T-cell (primary cell): ENCODE results near the gene MAGEA11. TPM values are rescaled to one million over a fixed set of nuclear protein-coding genes. Genes with fewer than 3 reads are reported as not detected.
"Not testable (repeated sequence)": the region's sequence is repeated elsewhere in the genome, so short reads cannot be mapped to it uniquely, and the experiment has no call there.

ENCODE experiments used
- ATAC-seq, 4 experiments: fragments of 200-7000 bp in 3 of 4; fragments of 150-1000 bp in 1 of 4; cut with Tn5 transposase; replicated peaks in 1 of 4; 1 replicate in 3 of 4; 2 replicates in 1 of 4; pipeline ENCODE4 v1.10.0; 2021; ENCODE audit warnings: moderate library complexity in 3 of 4, mild to moderate bottlenecking in 2 of 4, moderate number of reproducible peaks in 1 of 4
- CTCF ChIA-PET, 2 donors: fragments of 300-600 bp; sonication (Branson Sonifier 250); formaldehyde crosslinking; loops; one replicate each; lab custom pipeline; 2022; ENCODE audit warnings: antibody characterized with exemption in 2 of 2; lab: Charles Lee
- POLR2A ChIA-PET, 2 donors: fragments of 300-600 bp; sonication (Branson Sonifier 250); formaldehyde crosslinking; loops; one replicate each; lab custom pipeline; 2022; ENCODE audit warnings: antibody characterized with exemption in 2 of 2; lab: Charles Lee
- DNase-seq, 35 experiments: peaks; one replicate each; pipeline versions ENCODE4 v3.0.0 to v3.0.0-alpha.2; 2013 to 2023
- H3K27ac ChIP-seq: one replicate; pipeline ENCODE4 v1.5.1; 2013; ENCODE audit warnings: low read length
- H3K27me3 ChIP-seq, 2 experiments: replicated peaks in 1 of 2; 1 replicate in 1 of 2; 2 replicates in 1 of 2; pipeline versions ENCODE4 v1.6.1 to v1.7.0; 2013; ENCODE audit warnings: low read length in 1 of 2, mixed read lengths in 1 of 2; ENCODE audit not compliant: control insufficient read depth in 2 of 2, insufficient read depth in 2 of 2; ENCODE audit errors: extremely low read depth in 1 of 2
- H3K36me3 ChIP-seq, 2 donors: 1 replicate in 1 of 2; 2 replicates in 1 of 2; pipeline versions ENCODE4 v1.6.1 to v1.7.0; 2013; ENCODE audit warnings: low read length in 1 of 2; ENCODE audit not compliant: control insufficient read depth in 2 of 2, insufficient read depth in 1 of 2; ENCODE audit errors: extremely low read depth in 1 of 2
- H3K4me1 ChIP-seq, 2 experiments: 1 replicate in 1 of 2; 2 replicates in 1 of 2; pipeline versions ENCODE4 v1.6.1 to v1.7.0; 2013; ENCODE audit warnings: low read length in 2 of 2, mixed read lengths in 1 of 2; ENCODE audit not compliant: insufficient read depth in 2 of 2, control insufficient read depth in 1 of 2; ENCODE audit errors: extremely low read depth in 1 of 2
- H3K4me3 ChIP-seq, 2 donors: 1 replicate in 1 of 2; 2 replicates in 1 of 2; pipeline versions ENCODE4 v1.5.1 to v1.7.0; 2013; ENCODE audit warnings: mild to moderate bottlenecking in 2 of 2, low read length in 1 of 2, moderate library complexity in 1 of 2; ENCODE audit not compliant: control insufficient read depth in 1 of 2; ENCODE audit errors: extremely low read depth in 1 of 2
- H3K9me3 ChIP-seq: 2 replicates; pipeline ENCODE4 v1.7.0; 2013
- H3K27ac Mint-ChIP-seq, 2 donors: one replicate each; pipeline ENCODE4 v1.8.0; 2020 to 2021; ENCODE audit warnings: mild to moderate bottlenecking in 2 of 2, mixed read lengths in 2 of 2
- H3K27me3 Mint-ChIP-seq, 2 donors: one replicate each; pipeline ENCODE4 v1.8.0; 2021 to 2022; ENCODE audit warnings: mixed read lengths in 2 of 2
- H3K36me3 Mint-ChIP-seq: one replicate; pipeline ENCODE4 v1.8.0; 2021; ENCODE audit warnings: mixed read lengths
- H3K4me1 Mint-ChIP-seq, 3 donors: one replicate each; pipeline ENCODE4 v1.8.0; 2020 to 2022; ENCODE audit warnings: mixed read lengths in 3 of 3, mild to moderate bottlenecking in 1 of 3
- H3K4me3 Mint-ChIP-seq, 3 donors: one replicate each; pipeline ENCODE4 v1.8.0; 2020 to 2022; ENCODE audit warnings: mild to moderate bottlenecking in 3 of 3, mixed read lengths in 3 of 3, moderate library complexity in 3 of 3
- H3K9me3 Mint-ChIP-seq, 3 donors: one replicate each; pipeline ENCODE4 v1.8.0; 2020 to 2022; ENCODE audit warnings: mixed read lengths in 3 of 3
- whole genome bisulfite sequencing: methylation state at CpG from one replicate; pipeline ENCODE4 v1.1.5; 2013; ENCODE audit warnings: missing lambda C conversion rate; ENCODE audit not compliant: insufficient coverage; 5-methylcytosine and 5-hydroxymethylcytosine counted together
- total RNA-seq, 35 experiments: library from RNA in 6 of 35; stranded (reverse) in 6 of 35; fragments of 120-200 nt in 1 of 35; gene quantifications; one replicate each; pipeline versions ENCODE4 v1.2.1 to v1.2.4 and lab custom pipeline; 2013 to 2026

MAGEA11 gene
- total RNA-seq, 5 donors from 2014 or later (not counting 1 experiment from before 2014, with no cell fraction given) = not detected

DNA sequence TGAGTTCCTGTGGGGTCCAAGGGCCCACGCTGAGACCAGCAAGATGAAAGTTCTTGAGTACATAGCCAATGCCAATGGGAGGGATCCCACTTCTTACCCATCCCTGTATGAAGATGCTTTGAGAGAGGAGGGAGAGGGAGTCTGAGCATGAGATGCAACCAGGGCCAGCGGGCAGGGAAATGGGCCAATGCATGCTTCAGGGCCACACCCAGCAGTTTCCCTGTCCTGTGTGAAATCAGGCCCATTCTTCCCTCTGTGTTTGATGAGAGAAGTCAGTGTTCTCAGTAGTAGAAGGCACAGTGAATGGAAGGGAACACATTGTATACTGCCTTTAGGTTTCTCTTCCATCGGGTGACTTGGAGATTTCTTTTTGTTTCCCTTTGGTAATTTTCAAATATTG, 4.8 kb downstream of the MAGEA11 start:
- H3K36me3 Mint-ChIP-seq = no peaks in the 10 kb centered on the region
- H3K4me3 Mint-ChIP-seq = no peak overlapping the region
- no peak for DNase-seq
- no peak overlapping the region for H3K4me3 ChIP-seq
- no peaks in the 10 kb centered on the region for H3K27me3 ChIP-seq
- ChIA-PET CTCF (no interaction called here), POLR2A (no interaction called here)
- H3K9me3 ChIP-seq = no peaks in the 10 kb centered on the region
- no peaks in the 10 kb centered on the region for H3K36me3 ChIP-seq
- no CpG with 5 or more reads among the region's 3 CpGs for WGBS
- no peak for ATAC-seq
- H3K27ac ChIP-seq = no peak overlapping the region
- H3K27me3 Mint-ChIP-seq = peaks cover 0 to 3% of the 10 kb centered on the region in 2 donors
- no peaks in the 10 kb centered on the region for H3K4me1 Mint-ChIP-seq
- H3K9me3 Mint-ChIP-seq = no peaks in the 10 kb centered on the region
- no peaks in the 10 kb centered on the region for H3K4me1 ChIP-seq
- no peak overlapping the region for H3K27ac Mint-ChIP-seq

- H3K9me3 ChIP-seq = no peaks in the 10 kb centered on the region
- Mint-ChIP-seq H3K4me1 (no peaks in the 10 kb centered on the region), H3K27ac (no peak overlapping the region), H3K9me3 (no peaks in the 10 kb centered on the region), H3K36me3 (no peaks in the 10 kb centered on the region), H3K27me3 (peaks cover 0 to 3% of the 10 kb centered on the region in 2 donors), H3K4me3 (no peak overlapping the region)
- no peaks in the 10 kb centered on the region for H3K36me3 ChIP-seq
- WGBS = 100% methylated on average over 2 of the region's 5 CpGs
- H3K4me3 ChIP-seq = no peak overlapping the region
- no peaks in the 10 kb centered on the region for H3K27me3 ChIP-seq
- H3K4me1 ChIP-seq = no peaks in the 10 kb centered on the region
- ATAC-seq (no peak), DNase-seq (no peak)
- CTCF ChIA-PET = no interaction called here
- POLR2A ChIA-PET = no interaction called here
- no peak overlapping the region for H3K27ac ChIP-seq
Measured at GRCh38 chrX:149717803-149718202, 5.9 kb downstream of the MAGEA11 start.

GRCh38 chrX:149718757-149719156, 6.9 kb downstream of the MAGEA11 start:
- H3K27ac Mint-ChIP-seq = no peak overlapping the region
- ChIA-PET CTCF (no interaction called here), POLR2A (no interaction called here)
- H3K9me3 ChIP-seq = no peaks in the 10 kb centered on the region
- WGBS = 80% methylated on average over 1 of the region's 1 CpG
- H3K36me3 ChIP-seq = no peaks in the 10 kb centered on the region
- no peaks in the 10 kb centered on the region for H3K4me1 ChIP-seq
- H3K4me3 Mint-ChIP-seq = no peak overlapping the region
- DNase-seq (no peak), ATAC-seq (no peak)
- no peak overlapping the region for H3K4me3 ChIP-seq
- no peaks in the 10 kb centered on the region for H3K4me1 Mint-ChIP-seq
- no peaks in the 10 kb centered on the region for H3K36me3 Mint-ChIP-seq
- H3K9me3 Mint-ChIP-seq = no peaks in the 10 kb centered on the region
- H3K27me3 Mint-ChIP-seq = peaks cover 0 to 3% of the 10 kb centered on the region in 2 donors
- no peaks in the 10 kb centered on the region for H3K27me3 ChIP-seq
- no peak overlapping the region for H3K27ac ChIP-seq

- DNase-seq = no peak
Measured at GRCh38 chrX:149720021-149720689, 8.3 kb downstream of the MAGEA11 start.

GRCh38 chrX:149721241-149721640, 9.4 kb downstream of the MAGEA11 start:
- H3K4me1 ChIP-seq, H3K27ac Mint-ChIP-seq, H3K27me3 ChIP-seq, CTCF ChIA-PET, H3K36me3 Mint-ChIP-seq, H3K4me3 Mint-ChIP-seq, H3K4me1 Mint-ChIP-seq, H3K4me3 ChIP-seq, H3K27ac ChIP-seq, H3K9me3 Mint-ChIP-seq, H3K9me3 ChIP-seq, H3K27me3 Mint-ChIP-seq, POLR2A ChIA-PET, DNase-seq, H3K36me3 ChIP-seq, ATAC-seq: not testable (repeated sequence)
- 90% methylated on average over 5 of the region's 7 CpGs for WGBS

More at GRCh38 chrX:149720021-149720689, 8.3 kb downstream of the MAGEA11 start:
- CTCF ChIA-PET = no interaction called here
- H3K4me1 ChIP-seq = no peaks in the 10 kb centered on the region
- H3K9me3 Mint-ChIP-seq = no peaks in the 10 kb centered on the region
- H3K9me3 ChIP-seq = no peaks in the 10 kb centered on the region
- POLR2A ChIA-PET = no interaction called here
- ATAC-seq = no peak
- H3K4me1 Mint-ChIP-seq = no peaks in the 10 kb centered on the region
- H3K27ac Mint-ChIP-seq = no peak overlapping the region
- WGBS = 93% methylated on average over 10 of the region's 19 CpGs
- H3K36me3 ChIP-seq = no peaks in the 10 kb centered on the region
- no peaks in the 10 kb centered on the region for H3K36me3 Mint-ChIP-seq
- H3K27ac ChIP-seq = no peak overlapping the region
- H3K27me3 Mint-ChIP-seq = peaks cover 0 to 3% of the 10 kb centered on the region in 2 donors
- no peak overlapping the region for H3K4me3 ChIP-seq
- H3K27me3 ChIP-seq = no peaks in the 10 kb centered on the region
- no peak overlapping the region for H3K4me3 Mint-ChIP-seq

- ChIA-PET POLR2A (no interaction called here), CTCF (no interaction called here)
- H3K27ac ChIP-seq = no peak overlapping the region
Measured at GRCh38 chrX:149721778-149722177, 9.9 kb downstream of the MAGEA11 start.

More at GRCh38 chrX:149721778-149722177, 9.9 kb downstream of the MAGEA11 start:
- 80% methylated on average over 1 of the region's 8 CpGs for WGBS
- no peak overlapping the region for H3K4me3 ChIP-seq
- Mint-ChIP-seq H3K27me3 (peaks cover 0 to 3% of the 10 kb centered on the region in 2 donors), H3K27ac (no peak overlapping the region), H3K4me3 (no peak overlapping the region), H3K36me3 (no peaks in the 10 kb centered on the region), H3K9me3 (no peaks in the 10 kb centered on the region), H3K4me1 (no peaks in the 10 kb centered on the region)
- no peaks in the 10 kb centered on the region for H3K9me3 ChIP-seq
- H3K4me1 ChIP-seq = no peaks in the 10 kb centered on the region
- DNase-seq (no peak), ATAC-seq (no peak)
- no peaks in the 10 kb centered on the region for H3K36me3 ChIP-seq
- H3K27me3 ChIP-seq = no peaks in the 10 kb centered on the region
